Measurements from ENCODE around the gene G6PC2.
A peak's percentile ranks its signal among the peaks of the same experiment; 100 is the strongest.
"Not testable (repeated sequence)": the region's sequence is repeated elsewhere in the genome, so short reads cannot be mapped to it uniquely, and the experiment has no call there.

The G6PC2 gene, protein sequence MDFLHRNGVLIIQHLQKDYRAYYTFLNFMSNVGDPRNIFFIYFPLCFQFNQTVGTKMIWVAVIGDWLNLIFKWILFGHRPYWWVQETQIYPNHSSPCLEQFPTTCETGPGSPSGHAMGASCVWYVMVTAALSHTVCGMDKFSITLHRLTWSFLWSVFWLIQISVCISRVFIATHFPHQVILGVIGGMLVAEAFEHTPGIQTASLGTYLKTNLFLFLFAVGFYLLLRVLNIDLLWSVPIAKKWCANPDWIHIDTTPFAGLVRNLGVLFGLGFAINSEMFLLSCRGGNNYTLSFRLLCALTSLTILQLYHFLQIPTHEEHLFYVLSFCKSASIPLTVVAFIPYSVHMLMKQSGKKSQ

DNA sequence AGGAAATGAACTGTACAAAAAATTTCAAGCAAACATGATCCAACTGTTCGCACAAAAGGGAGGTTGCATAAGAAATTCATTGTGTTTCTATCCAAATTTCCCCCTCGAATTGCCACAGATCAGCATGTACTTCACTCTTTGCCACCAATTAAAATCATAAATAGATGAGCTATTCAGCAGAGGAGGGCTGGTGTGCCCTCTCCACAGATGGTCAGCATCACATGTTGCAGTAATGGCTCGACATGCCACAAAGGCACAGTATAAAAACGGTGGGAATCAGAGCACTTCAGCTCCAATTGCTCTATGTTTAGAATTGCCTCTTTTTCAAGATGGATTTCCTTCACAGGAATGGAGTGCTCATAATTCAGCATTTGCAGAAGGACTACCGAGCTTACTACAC, at the start of gene G6PC2:
TSS of gene G6PC2 (plus strand) at position 289 of the 400 bp plus-strand sequence. CDS start at position 330, 41 bp downstream.
- DNase-seq (ENCODE audit: low spot score): no peak

- peak; percentile 55 for DNase-seq (ENCODE audit: low spot score)
Observed at GRCh38 chr2:168851674-168852320, 49.3 kb upstream of the G6PC2 start.

DNA sequence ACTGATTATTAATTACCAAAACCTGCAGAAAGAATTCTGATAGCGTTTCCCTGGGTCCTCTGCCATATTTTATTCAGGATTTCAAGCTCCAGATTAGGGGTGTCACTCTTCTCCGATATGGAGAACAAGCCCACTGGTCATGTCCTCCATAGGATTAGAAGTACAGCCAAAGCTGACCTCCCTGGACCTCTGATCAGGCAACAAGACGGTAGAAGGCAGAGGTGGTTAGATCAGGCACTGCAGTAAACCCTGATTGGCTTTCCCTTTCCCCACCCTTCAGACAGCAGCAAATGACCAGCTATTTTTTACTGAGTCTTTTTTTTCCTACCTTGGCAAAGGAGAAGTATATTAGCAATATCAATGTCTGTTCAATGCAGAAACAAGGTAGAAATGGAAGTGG, 48.6 kb upstream of the G6PC2 start:
- no peak for DNase-seq (ENCODE audit: low spot score)

- DNase-seq (ENCODE audit: low spot score): no peak
Observed at GRCh38 chr2:168853471-168853870, 47.6 kb upstream of the G6PC2 start.

DNA sequence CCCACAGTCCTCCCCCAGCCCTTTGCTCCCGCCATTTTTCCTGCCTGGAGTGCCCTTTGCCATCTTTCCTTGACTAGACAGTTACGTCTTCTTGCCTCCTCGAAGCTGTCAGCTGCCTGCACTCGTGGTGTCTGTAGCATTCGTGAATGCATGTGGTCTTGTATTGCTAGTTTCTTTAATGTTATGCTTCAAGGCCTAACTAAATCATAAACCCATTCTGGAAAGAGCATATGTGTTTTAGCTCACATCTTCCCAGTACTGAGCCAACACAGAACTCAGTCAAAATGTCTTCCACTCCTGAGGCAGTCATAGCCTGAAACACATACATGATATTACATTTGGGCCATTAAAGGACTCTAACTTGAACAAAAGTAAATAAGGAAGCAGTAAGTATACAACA, 46.4 kb upstream of the G6PC2 start:
- no peak for DNase-seq (ENCODE audit: low spot score)

DNA sequence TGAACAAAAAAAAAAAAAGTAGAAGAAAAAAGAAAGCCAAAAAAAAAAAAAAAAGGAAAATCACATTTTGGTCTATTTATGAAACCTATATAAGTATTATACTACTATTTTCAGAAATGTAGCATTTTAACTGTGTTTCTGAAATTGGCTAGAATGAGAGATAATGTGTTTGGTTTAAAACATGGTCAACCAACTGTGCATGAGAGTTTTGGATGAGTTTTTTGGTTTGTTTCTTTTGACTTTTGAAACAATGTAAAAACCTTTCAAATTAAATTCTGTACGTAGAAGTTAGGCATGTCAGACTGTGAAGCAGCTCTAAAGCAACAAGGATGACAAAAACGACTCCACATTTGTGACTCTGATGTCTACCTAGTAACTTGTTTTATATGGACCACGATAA, 45.5 kb upstream of the G6PC2 start:
- no peak for DNase-seq (ENCODE audit: low spot score)

- DNase-seq (ENCODE audit: low spot score): no peak
Observed at GRCh38 chr2:168858146-168858545, 42.9 kb upstream of the G6PC2 start.

DNA sequence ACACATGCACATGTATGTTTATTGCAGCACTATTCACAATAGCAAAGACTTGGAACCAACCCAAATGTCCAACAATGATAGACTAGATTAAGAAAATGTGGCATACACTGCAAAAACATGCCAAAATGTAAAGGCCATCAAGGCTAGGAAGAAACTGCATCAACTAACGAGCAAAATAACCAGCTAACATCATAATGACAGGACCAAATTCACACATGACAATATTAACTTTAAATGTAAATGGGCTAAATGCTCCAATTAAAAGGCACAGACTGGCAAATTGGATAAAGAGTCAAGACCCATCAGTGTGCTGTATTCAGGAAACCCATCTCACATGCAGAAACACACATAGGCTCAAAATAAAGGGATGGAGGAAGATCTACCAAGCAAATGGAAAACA, 33.9 kb upstream of the G6PC2 start:
- DNase-seq (ENCODE audit: low spot score): not testable (repeated sequence)

GRCh38 chr2:168870369-168870768, 30.7 kb upstream of the G6PC2 start:
- not testable (repeated sequence) for DNase-seq (ENCODE audit: low spot score)

- DNase-seq (ENCODE audit: low spot score): not testable (repeated sequence)
Observed at GRCh38 chr2:168870824-168871223, 30.3 kb upstream of the G6PC2 start.

GRCh38 chr2:168874368-168875054, 26.6 kb upstream of the G6PC2 start:
- DNase-seq (ENCODE audit: low spot score): no peak

GRCh38 chr2:168882163-168882562, 18.9 kb upstream of the G6PC2 start:
- DNase-seq (ENCODE audit: low spot score): not testable (repeated sequence)

DNA sequence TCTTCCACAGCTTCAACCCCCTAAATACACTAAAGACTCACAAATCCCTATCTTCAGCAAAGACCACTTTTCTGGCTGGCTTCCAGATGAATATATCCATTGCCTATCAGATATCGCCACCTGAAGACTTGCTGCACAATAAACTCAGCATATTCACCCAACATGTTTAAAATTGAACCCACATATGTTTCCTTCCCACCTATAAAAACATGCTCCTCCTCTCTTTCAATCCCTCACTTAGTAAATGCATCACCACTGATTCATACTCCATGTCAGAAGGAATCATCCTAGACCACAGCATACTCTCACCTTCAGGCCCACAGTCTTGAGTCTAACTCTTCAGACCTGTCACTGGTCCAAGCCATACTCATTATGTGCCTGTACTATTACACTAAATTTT, 16.1 kb upstream of the G6PC2 start:
- no peak for DNase-seq (ENCODE audit: low spot score)

- DNase-seq (ENCODE audit: low spot score): no peak
Observed at GRCh38 chr2:168889635-168890005, 11.5 kb upstream of the G6PC2 start.

GRCh38 chr2:168890006-168890782, 10.9 kb upstream of the G6PC2 start, which contains the start of gene SPC25:
TSS of gene SPC25 (minus strand) at chr2:168890430. CDS start at chr2:168889519, 911 bp downstream.
- DNase-seq (ENCODE audit: low spot score): peak; percentile 94

DNA sequence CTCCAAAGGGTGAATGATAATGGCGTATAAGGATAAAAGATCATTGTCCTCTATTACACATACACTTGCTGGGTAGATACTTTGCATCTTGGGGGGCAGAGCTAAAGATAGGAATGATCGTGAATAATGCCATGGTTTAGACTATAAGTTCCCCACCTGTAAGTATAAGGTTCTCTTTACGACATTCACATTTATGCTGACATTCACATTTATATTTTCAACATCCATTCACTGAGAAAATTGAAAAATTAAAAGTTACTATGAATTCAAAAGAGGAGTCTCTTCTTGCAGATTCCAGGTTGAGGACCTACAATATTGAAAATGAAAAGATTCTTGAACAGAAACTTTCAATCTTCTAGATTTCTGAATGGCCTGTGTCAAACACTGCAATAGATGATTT, 8.8 kb upstream of the G6PC2 start:
- no peak for DNase-seq (ENCODE audit: low spot score)

GRCh38 chr2:168894101-168894500, 7.0 kb upstream of the G6PC2 start:
- DNase-seq (ENCODE audit: low spot score): no peak

- DNase-seq (ENCODE audit: low spot score): no peak
Observed at GRCh38 chr2:168894720-168895119, 6.4 kb upstream of the G6PC2 start.

DNA sequence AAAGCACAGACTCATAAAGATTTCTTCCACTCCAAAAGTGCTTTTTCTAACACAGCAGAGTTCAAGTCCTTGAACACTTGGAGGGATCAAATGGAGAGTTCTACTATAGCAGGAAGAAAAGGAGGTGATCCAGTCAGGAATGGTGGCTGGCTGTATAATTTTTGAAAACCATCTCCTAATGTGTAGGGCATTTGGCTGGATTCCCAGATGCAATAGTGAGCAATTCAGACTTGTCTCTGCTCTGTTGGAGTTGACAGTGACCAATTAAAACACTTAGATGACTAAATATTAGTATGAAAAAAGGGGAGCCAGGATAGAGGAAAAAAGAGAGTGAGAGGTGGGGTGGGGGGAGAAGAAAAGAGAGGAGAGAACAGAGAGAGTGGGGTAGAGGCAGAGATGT, 5.3 kb upstream of the G6PC2 start:
- DNase-seq (ENCODE audit: low spot score): no peak

GRCh38 chr2:168896783-168897182, 4.3 kb upstream of the G6PC2 start:
- DNase-seq (ENCODE audit: low spot score): no peak

- no peak for DNase-seq (ENCODE audit: low spot score)
Observed at GRCh38 chr2:168897449-168897848, 3.6 kb upstream of the G6PC2 start.

DNA sequence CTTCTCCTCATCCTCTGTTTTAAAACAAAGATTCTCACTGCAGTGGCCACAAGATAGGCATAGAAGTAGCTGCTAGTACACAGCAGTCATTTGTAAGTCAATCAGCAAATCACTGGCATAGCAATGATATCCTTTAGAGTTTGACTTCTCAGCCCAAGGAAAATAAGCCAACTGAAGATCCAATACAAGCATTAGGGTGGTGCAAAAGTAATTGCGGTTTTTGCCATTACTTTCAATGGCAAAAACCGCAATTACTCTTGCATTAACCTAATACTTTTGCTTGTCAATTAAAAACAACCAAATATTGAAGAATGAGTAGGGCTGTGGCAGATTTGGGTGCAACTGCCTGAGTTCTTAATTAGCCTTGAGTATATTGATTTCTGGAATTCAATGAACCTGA, 2.8 kb downstream of the G6PC2 start:
- DNase-seq (ENCODE audit: low spot score): no peak

Data from kidney capillary endothelial cell (primary cell).